NCI-H748 treated with DMSO at 0.1 percent for 48 hours (cell line): Measurements from ENCODE around the gene XCL2.
"Not testable (repeated sequence)": the region's sequence is repeated elsewhere in the genome, so short reads cannot be mapped to it uniquely, and the experiment has no call there.

Experiments
- DNase-seq: peaks from one replicate; lab custom pipeline; 2025; lab: John Stamatoyannopoulos, UW

Gene XCL2

GRCh38 chr1:168556647-168557046 is 12.8 kb upstream of the XCL2 start:
- DNase-seq, result no peak

- DNase-seq, result no peak
These were observed 11.8 kb upstream of the XCL2 start for GRCh38 chr1:168555508-168556046.

GRCh38 chr1:168554603-168555483 is 11.0 kb upstream of the XCL2 start:
- DNase-seq, result no peak

GRCh38 chr1:168553680-168554553 is 10.1 kb upstream of the XCL2 start:
- no peak for DNase-seq

GRCh38 chr1:168552961-168553360 is 9.2 kb upstream of the XCL2 start:
- DNase-seq, result no peak

- no peak for DNase-seq
These were observed 7.9 kb upstream of the XCL2 start for GRCh38 chr1:168551688-168552087.

- no peak for DNase-seq
These were observed 7.2 kb upstream of the XCL2 start for GRCh38 chr1:168550971-168551370.

GRCh38 chr1:168546553-168546895 is 2.7 kb upstream of the XCL2 start:
- not testable (repeated sequence) for DNase-seq

- DNase-seq, result not testable (repeated sequence)
These were observed 2.1 kb upstream of the XCL2 start for GRCh38 chr1:168545678-168546552.

- DNase-seq, result not testable (repeated sequence)
These were observed 819 bp downstream of the XCL2 start for GRCh38 chr1:168542978-168543377.

- DNase-seq, result not testable (repeated sequence)
These were observed 3.0 kb downstream of the XCL2 start for GRCh38 chr1:168540798-168541197.

GRCh38 chr1:168535536-168535935 is 8.3 kb downstream of the XCL2 start:
- no peak for DNase-seq

- DNase-seq, result no peak
These were observed 12.0 kb downstream of the XCL2 start for GRCh38 chr1:168531615-168532345.

GRCh38 chr1:168529518-168529917 is 14.3 kb downstream of the XCL2 start:
- DNase-seq, result no peak

GRCh38 chr1:168521401-168522000 is 22.3 kb downstream of the XCL2 start:
- no peak for DNase-seq

- DNase-seq, result no peak
These were observed 23.0 kb downstream of the XCL2 start for GRCh38 chr1:168520832-168521231.

- DNase-seq, result no peak
These were observed 23.6 kb downstream of the XCL2 start for GRCh38 chr1:168520052-168520751.

- DNase-seq, result no peak
These were observed 25.0 kb downstream of the XCL2 start for GRCh38 chr1:168518813-168519212.

GRCh38 chr1:168518201-168518689 is 25.6 kb downstream of the XCL2 start:
- DNase-seq, result no peak

GRCh38 chr1:168514455-168514854 is 29.3 kb downstream of the XCL2 start:
- DNase-seq, result no peak
